ENCODE results near the gene KCTD16.

GRCh38 chr5:144260121-144260520 lies 89.4 kb downstream of the KCTD16 start:
- TF ChIP-seq FOXM1 (IDR thresholded peaks at IDR 0.05; ENCODE audit: borderline replicate concordance) (no peak), SP1 (IDR thresholded peaks at IDR 0.05) (no peak)
